Activated naive CD8-positive, alpha-beta T cell treated with anti-CD3 and anti-CD28 coated beads, Interleukin-2, amount 50 U/mL, for 24 hours (primary cell): ENCODE results near the gene VPS8.

Experiments
- ATAC-seq: fragments of 150-1000 bp; cut with Tn5 transposase; one replicate; pipeline ENCODE4 v1.10.0; 2021
- DNase-seq: peaks from one replicate; pipeline ENCODE4 v3.0.0; 2021
- H3K27ac Mint-ChIP-seq: one replicate; pipeline ENCODE4 v1.8.0; 2021; ENCODE audit warnings: mild to moderate bottlenecking, mixed read lengths
- H3K27me3 Mint-ChIP-seq: one replicate; pipeline ENCODE4 v1.8.0; 2021; ENCODE audit warnings: mixed read lengths
- H3K36me3 Mint-ChIP-seq: one replicate; pipeline ENCODE4 v1.8.0; 2021; ENCODE audit warnings: low read depth, mixed read lengths
- H3K4me1 Mint-ChIP-seq: one replicate; pipeline ENCODE4 v1.8.0; 2021; ENCODE audit warnings: mixed read lengths
- H3K4me3 Mint-ChIP-seq: one replicate; pipeline ENCODE4 v1.8.0; 2021; ENCODE audit warnings: mild to moderate bottlenecking, moderate library complexity, mixed read lengths
- H3K9me3 Mint-ChIP-seq: one replicate; pipeline ENCODE4 v1.8.0; 2021; ENCODE audit warnings: mixed read lengths

Gene VPS8

DNA sequence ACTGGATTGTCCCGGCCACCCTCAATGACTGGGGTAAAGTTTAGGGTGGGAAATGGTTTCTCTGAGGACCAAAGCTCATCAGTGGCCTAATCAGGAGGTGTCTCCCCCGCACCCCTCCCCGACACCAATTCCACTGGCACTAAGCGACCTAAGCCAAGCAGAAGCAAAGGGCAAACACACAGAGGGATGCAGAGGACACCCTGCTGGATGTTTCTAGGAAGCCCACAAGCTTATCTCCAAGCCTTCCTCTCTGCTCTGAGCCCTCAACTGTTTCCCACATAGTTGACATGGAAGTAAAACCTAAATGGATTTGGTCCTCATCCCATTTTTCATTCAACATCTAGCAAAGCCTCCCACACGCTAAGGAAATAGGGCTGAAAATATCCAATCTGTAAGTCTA lies 272.4 kb downstream of the VPS8 start:
- Mint-ChIP-seq H3K36me3 (no peaks in the 10 kb centered on the region), H3K4me1 (no peaks in the 10 kb centered on the region), H3K4me3 (no peak overlapping the region), H3K9me3 (no peaks in the 10 kb centered on the region), H3K27ac (no peak overlapping the region), H3K27me3 (peaks cover 13% of the 10 kb centered on the region)
- DNase-seq (no peak), ATAC-seq (no peak)

DNA sequence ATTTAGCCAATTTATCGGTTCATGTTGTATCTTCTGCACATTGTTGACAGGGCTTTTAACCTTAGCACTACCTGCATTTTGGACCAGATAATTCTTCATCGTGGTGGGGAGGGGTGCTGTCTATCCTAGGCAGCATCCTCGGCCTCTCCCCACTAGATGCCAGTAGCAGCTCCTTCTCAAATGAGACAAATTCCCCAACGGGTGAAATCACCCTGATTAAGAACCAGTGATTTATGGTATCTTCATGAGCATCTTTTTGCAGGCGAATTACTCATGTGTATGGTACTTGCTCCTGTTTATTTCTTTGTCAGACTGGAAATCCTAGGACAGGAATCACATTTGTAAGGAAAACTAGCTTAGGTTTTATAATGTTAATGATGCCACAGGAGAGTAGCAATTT lies 272.9 kb downstream of the VPS8 start:
- H3K9me3 Mint-ChIP-seq: no peaks in the 10 kb centered on the region
- no peak overlapping the region for H3K4me3 Mint-ChIP-seq
- H3K36me3 Mint-ChIP-seq: no peaks in the 10 kb centered on the region

DNA sequence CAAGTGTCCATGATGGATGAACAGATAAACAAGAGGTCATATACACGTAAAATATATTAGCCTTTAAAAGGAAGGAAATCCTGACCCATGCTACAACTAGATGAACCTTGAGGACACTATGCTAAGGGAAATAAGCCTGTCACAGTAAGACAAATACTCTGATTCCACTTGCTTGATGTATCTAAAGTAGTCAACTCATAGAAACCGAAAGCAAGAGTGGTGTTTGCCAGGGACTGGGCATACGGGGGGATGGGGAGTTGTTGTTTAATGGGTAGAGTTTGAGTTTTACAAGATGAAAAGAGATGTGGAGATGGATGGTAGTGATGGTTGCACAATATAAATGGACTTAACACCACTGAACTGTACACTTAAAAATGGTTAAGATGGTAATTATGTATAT lies 275.5 kb downstream of the VPS8 start:
- Mint-ChIP-seq H3K4me1 (no peaks in the 10 kb centered on the region), H3K36me3 (no peaks in the 10 kb centered on the region), H3K27ac (no peak overlapping the region), H3K9me3 (no peaks in the 10 kb centered on the region), H3K27me3 (peaks cover 11% of the 10 kb centered on the region), H3K4me3 (no peak overlapping the region)
- DNase-seq (no peak), ATAC-seq (no peak)

More for the DNA sequence above, 272.9 kb downstream of the VPS8 start:
- H3K27me3 Mint-ChIP-seq: peaks cover 13% of the 10 kb centered on the region
- H3K27ac Mint-ChIP-seq: no peak overlapping the region
- no peak for ATAC-seq
- no peaks in the 10 kb centered on the region for H3K4me1 Mint-ChIP-seq
- DNase-seq: no peak

DNA sequence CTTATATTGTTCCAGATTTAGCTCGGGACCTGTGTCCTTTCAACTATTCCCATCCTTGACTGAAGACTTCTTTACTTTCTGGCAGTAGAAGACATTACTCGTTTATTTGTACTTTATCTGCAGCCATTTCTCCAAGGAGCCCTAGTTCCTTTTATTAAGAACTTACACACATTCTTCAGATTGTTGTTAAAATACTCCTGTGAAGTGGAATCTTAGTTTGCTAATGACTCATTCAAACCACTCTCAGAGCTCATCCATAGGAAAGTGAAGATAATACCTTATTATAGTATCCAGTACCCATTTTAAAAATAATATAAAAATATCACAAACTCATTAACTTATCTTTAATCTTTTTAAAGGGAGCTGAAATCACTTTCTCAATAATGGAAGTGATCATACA lies 277.4 kb downstream of the VPS8 start:
- peaks cover 14% of the 10 kb centered on the region for H3K27me3 Mint-ChIP-seq
- H3K4me1 Mint-ChIP-seq: no peaks in the 10 kb centered on the region
- ATAC-seq: no peak
- H3K4me3 Mint-ChIP-seq: no peak overlapping the region
- no peak for DNase-seq
- H3K36me3 Mint-ChIP-seq: no peaks in the 10 kb centered on the region
- no peak overlapping the region for H3K27ac Mint-ChIP-seq
- no peaks in the 10 kb centered on the region for H3K9me3 Mint-ChIP-seq

- DNase-seq (no peak), ATAC-seq (no peak)
- Mint-ChIP-seq H3K4me1 (no peaks in the 10 kb centered on the region), H3K36me3 (no peaks in the 10 kb centered on the region), H3K27me3 (peaks cover 14% of the 10 kb centered on the region), H3K4me3 (no peak overlapping the region), H3K27ac (no peak overlapping the region), H3K9me3 (no peaks in the 10 kb centered on the region)
Measured at GRCh38 chr3:185089751-185090150, 277.8 kb downstream of the VPS8 start.

DNA sequence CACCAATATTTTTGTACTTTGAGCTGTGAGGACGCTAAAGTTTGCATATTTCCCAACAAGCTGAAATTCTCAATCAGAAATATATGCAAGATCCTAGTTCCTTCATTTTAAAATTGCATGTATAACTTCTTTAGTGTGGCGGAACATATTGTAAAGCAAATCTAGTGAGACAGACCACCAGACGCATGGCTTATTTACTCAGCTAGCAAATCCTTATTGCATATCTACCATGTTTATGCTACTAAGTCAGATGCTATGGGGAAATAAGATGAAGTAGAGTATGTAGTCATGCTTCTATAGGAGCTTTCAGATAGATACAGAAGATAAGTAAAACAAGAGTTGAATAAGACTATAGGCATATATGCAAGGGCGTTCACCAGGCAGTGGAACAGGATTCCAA lies 278.8 kb downstream of the VPS8 start:
- Mint-ChIP-seq H3K27me3 (peaks cover 13% of the 10 kb centered on the region), H3K9me3 (no peaks in the 10 kb centered on the region), H3K4me1 (no peaks in the 10 kb centered on the region), H3K36me3 (no peaks in the 10 kb centered on the region), H3K27ac (no peak overlapping the region), H3K4me3 (no peak overlapping the region)
- ATAC-seq: no peak
- no peak for DNase-seq

GRCh38 chr3:185093116-185093515 lies 281.1 kb downstream of the VPS8 start:
- DNase-seq: no peak
- Mint-ChIP-seq H3K4me3 (no peak overlapping the region), H3K36me3 (no peaks in the 10 kb centered on the region), H3K27ac (no peak overlapping the region), H3K27me3 (peaks cover 14% of the 10 kb centered on the region), H3K9me3 (no peaks in the 10 kb centered on the region), H3K4me1 (no peaks in the 10 kb centered on the region)
- ATAC-seq: no peak

- no peaks in the 10 kb centered on the region for H3K4me1 Mint-ChIP-seq
- H3K27ac Mint-ChIP-seq: no peak overlapping the region
- peaks cover 12% of the 10 kb centered on the region for H3K27me3 Mint-ChIP-seq
- no peaks in the 10 kb centered on the region for H3K36me3 Mint-ChIP-seq
- DNase-seq (no peak), ATAC-seq (no peak)
- H3K9me3 Mint-ChIP-seq: no peaks in the 10 kb centered on the region
- no peak overlapping the region for H3K4me3 Mint-ChIP-seq
Measured at GRCh38 chr3:185094697-185095096, 282.7 kb downstream of the VPS8 start.
